NOMO-1 treated with DMSO at 0.1 percent for 48 hours (cell line): Measurements from ENCODE around the gene C6orf47.

ENCODE experiments used
- DNase-seq: peaks from one replicate; lab custom pipeline; 2025; ENCODE audit not compliant: unreplicated experiment; lab: John Stamatoyannopoulos, UW

C6orf47 gene

GRCh38 chr6:31661262-31662123, 915 bp upstream of the C6orf47 start:
- no peak for DNase-seq

DNA sequence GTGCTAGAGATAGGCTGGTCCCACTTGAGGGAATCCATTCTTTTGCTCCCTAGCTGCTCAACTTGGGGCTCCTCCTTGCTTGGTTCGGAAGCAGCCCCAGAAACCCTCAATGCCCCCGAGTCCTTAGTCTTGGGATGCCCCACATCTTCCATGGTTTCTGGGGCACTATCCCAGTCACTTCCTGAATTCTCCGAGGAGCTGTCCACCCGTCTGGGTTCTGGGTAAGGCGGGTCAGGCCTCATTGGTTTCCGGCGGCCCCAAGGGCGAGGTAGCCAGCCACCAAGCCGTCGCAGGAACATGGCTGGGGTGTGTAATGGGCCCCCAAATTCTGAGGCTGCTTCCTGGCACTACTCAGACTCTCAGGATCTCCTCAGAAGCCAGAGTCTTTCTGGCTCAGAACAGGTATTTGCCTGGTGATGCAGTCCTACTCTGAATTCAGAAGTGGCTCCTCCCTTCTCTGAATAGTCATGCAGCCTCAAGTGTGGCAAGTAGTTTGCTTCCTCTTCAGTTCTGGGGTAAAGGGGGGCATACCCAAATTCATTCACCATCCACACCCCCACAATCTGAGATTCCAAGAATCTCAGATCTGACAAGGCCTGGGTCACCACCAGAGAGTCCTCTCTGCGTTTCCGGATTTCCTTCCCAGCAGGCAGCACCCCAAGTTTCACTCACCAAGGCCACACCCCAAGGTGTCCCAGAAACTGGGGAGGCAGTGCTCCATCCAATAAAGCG, 763 bp downstream of the C6orf47 start:
- DNase-seq = peak; percentile 55

DNA sequence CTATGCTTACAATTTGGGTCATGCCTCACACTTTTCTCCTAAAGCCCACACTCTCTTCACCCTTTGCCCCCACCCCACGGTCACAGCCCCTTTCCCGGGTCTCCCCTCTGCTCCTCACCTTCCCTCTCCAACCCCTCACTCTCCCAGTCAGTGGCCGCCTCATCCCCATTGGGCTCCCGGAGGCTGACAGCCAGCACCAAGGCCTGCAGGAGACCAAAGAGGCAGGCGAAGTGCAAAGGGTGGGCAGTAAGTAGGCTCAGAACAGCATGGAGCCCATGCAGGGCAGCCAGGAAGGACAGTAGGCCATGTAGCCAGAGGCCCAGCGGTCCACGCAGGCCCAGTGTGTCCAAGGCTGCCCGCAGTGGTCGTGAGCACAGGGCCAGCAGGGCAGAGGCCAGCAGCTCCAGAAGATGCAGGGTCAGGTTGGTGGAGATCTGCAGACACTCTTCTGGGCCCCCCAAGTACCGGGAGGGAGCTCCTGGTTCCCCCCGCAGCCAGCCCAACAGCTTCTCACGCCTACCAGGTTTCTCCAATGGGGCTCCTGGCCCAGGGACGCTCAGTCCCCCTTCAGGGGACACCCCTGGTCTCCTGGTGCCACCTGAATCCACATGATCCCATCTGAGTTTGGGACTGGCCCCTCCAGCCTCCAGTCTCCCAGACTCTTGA, 1.5 kb downstream of the C6orf47 start:
- DNase-seq = no peak

DNA sequence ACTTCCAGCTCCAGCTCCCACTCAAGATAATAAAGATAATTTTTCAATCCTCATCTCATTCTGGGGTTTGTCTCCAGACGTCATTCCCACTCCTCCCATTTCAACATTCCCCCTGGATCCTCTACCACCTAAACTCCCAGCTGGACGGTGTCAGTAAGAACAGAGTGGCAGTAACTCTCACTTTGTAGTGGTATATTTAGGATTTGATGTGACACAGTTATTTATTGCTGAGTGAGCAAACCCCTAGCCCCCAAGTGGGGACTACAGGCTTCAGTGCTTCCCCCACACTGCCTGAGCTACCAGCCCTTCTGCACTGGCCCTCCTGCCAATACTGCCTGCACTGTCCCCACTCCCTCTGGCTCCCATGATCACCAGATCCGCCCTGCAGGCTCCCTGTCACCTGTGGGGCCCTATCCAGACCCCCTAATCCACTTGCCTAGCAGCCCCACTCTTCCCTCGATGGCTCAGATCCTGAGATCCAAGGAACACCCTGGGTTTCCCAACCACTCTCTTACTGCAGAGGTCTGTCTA, 2.4 kb downstream of the C6orf47 start:
- no peak for DNase-seq

GRCh38 chr6:31657406-31658157, 3.0 kb downstream of the C6orf47 start:
- DNase-seq = no peak

DNA sequence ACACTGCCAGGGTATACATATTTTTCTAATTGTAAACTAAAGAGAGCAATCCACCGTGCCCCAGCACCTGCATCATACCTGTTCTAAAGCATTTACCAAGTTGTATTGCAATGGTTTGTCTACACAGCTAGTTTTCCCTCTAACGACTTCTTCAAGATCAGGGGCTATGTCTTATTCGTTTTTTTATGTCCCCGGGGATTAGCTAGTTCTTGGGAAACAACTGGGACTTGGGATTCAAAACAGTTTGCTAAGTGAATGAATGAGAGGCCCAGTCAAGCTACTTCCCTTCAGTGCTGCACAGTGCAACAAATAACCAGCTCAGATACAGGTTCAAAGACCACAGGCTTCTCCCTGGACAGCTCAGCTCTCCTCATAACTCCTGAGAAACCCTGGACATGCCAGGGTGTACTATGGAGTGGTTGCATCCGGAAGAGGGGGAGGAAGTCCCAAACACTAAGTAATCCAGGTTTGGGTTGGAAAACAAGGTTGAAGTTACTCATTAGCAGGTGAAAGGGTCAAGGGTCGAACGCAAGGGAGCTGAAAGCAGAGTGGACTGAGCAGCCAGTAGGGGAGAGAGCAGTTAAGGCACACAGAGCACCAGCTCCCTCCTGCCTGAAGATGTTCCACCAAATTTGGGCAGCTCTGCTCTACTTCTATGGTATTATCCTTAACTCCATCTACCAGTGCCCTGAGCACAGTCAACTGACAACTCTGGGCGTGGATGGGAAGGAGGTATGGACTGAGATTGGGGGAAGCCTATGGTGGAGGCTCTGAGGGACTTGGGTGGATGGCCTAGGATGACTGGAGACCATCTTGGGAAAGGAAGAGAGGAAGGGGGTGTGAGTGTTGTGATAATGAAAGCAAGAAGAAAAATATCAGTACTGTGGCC, 5.0 kb downstream of the C6orf47 start, which contains the start of gene APOM:
APOM (plus strand) TSS at position 546 of the 889 bp plus-strand sequence; CDS start at position 619, 73 bp downstream.
- no peak for DNase-seq

- DNase-seq = no peak
Measured at GRCh38 chr6:31654574-31655348, 5.8 kb downstream of the C6orf47 start.

- DNase-seq = peak; percentile 97
Measured at GRCh38 chr6:31652925-31653724, 7.5 kb downstream of the C6orf47 start.

GRCh38 chr6:31651602-31652191, 8.9 kb downstream of the C6orf47 start:
- DNase-seq = peak; percentile 81

DNA sequence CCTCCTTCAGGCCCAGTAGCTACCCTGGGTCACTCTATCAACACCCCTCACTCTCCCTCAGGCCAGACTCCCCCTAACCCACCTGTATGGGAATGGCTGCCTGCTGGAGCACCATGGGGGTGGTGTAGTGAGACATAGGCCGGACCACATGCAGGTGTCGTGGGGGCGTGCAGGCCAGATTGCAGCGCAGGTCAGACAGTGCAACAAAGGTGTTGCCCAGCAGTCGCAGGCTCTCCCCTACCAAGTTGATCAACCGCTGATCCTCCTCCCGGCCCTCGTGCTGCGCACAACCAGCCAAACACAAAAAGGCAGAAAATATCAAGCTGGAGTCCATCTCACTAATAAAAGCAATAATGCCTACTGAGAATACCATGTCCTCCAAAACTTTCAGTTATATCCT, 15.3 kb downstream of the C6orf47 start:
- DNase-seq = no peak

DNA sequence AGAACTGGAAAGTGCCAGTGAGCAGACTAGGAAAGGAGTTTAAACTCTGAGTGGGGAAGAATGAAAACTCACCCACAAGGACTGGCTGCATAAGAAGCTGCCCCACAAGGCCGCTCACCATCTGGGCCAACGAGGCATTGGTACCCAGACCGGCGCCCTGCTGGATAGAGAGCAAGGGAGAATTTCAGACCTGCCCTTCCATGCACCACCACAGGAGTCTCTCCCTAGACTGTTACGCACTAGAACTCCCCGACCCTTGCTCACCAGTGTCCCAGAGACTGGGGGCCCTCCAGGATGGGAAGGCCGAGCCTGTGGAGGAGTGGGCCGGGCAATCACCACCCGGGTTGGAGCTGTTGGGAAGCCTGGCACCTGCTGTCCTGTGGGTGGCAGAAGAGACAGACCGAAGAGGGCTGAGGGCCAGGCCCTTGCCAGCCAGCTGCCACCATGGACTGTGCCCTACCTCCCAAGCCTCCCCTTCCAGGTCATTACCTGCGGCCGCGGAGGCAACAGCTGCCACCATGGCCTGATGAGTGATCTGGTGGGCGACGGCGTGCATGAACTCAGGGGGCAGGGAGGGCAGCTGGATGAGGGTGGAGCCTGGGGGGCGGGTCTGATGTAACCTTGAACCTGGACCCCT, 16.6 kb downstream of the C6orf47 start:
- DNase-seq = no peak

DNA sequence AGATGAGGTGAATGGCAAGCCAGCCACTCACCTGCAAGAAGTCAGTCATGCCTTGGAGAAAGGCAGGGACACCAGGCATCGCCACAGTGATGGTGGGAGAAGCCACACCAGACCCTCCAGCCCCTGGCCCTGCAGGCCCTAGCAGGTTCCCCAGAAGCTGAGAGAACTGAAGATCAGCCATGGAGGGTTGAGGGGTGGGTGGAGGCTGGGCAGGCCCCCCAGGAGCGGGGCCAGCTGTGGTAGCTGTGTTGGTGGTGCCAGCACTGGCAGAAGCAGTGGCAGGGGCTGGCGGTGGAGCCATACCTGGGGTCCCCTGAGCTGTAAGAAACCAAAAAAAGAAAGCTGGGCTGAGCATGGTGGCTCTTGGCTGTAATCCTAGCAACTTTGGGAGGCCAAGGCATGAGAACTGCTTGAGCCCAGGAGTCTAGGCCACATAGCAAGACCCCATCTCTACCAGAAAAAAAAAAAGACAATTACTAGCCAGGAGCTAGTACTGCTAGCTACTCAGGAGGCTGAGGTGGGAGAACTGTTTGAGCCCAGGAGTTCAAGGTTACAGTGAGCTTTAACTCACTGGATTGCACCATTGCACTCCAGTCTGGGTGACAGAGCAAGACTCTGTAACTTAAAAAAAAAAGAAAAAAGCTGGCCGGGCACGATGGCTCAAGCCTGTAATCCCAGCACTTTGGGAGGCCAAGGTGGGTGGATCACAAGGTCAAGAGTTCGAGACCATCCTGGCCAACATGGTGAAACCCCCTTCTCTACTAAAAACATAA, 17.6 kb downstream of the C6orf47 start:
- no peak for DNase-seq

GRCh38 chr6:31641370-31641769, 19.2 kb downstream of the C6orf47 start:
- DNase-seq = no peak

GRCh38 chr6:31640612-31641011, 20.0 kb downstream of the C6orf47 start:
- DNase-seq = no peak

DNA sequence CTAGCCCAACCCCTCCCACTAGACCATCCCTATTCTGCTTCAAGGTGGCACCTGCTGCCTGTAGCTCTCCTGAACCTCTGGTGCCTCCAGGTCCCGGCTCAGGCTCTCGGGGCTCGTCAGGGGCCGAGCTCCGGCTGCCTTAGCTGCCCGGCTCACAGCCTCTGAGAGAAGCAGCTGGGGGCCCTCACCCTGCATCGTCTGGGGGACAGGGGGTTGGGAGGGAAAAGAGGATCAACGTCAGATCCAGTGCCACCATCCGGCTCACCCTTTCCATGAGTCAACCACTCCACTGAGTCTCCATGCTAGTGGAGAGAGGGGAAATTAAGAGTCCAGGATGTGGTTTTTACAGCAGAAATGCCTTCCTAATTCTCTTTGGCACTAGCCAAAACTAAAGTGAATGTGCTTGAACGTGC, 21.1 kb downstream of the C6orf47 start:
- no peak for DNase-seq

DNA sequence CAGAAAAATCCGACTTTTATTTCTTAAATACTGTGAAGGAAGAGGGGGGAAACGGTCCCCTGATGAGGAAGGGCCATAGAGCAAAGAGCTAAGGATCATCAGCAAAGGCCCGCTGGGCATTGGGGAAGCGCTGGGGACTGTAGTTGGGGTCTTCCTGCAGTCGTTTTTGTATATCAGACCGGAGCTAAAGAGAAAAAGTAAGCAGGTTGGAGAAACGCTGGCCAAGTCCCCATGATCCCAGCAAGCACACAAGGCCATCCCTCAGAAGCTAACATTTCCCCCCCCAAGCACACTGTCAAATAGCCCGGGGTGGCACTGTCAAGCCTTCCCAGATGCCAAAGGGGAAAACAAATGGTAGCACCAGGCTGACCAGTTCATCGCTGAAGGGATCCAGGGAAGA, 21.5 kb downstream of the C6orf47 start:
- DNase-seq = no peak
